GM23338 (cell line): ENCODE data around the gene MFF. TPM values are rescaled to one million over a fixed set of nuclear protein-coding genes. Genes with fewer than 3 reads are reported as not detected.

Source experiments
- ATAC-seq: fragments of 200-7000 bp; cut with Tn5 transposase; 3 replicates; pipeline ENCODE4 v1.9.1; 2020
- DNase-seq: peaks from one replicate; pipeline ENCODE4 v3.0.0-alpha.2; 2015; ENCODE audit warnings: low spot score
- H2AFZ ChIP-seq: fragments of 200-600 bp; sonication (generic); 2 replicates; pipeline ENCODE4 v1.8.0; 2016; ENCODE audit warnings: antibody characterized with exemption, mild to moderate bottlenecking, moderate library complexity
- H3F3A ChIP-seq: fragments of 200-600 bp; sonication (generic); replicated peaks from 2 replicates; pipeline ENCODE4 v1.8.0; 2017; ENCODE audit warnings: antibody characterized with exemption, mixed run types, low read depth
- H3K27ac ChIP-seq: fragments of 200-600 bp; sonication (generic); 2 replicates; pipeline ENCODE4 v1.6.1; 2016; ENCODE audit warnings: low read depth
- H3K27me3 ChIP-seq: fragments of 200-600 bp; sonication (generic); 2 replicates; pipeline ENCODE4 v1.8.0; 2016; ENCODE audit warnings: mild to moderate bottlenecking, mixed run types, moderate library complexity; ENCODE audit not compliant: insufficient read depth
- H3K36me3 ChIP-seq: fragments of 200-600 bp; sonication (generic); 2 replicates; pipeline ENCODE4 v1.8.0; 2016; ENCODE audit warnings: mild to moderate bottlenecking; ENCODE audit not compliant: insufficient read depth
- H3K4me1 ChIP-seq: fragments of 200-600 bp; sonication (generic); 2 replicates; pipeline ENCODE4 v1.8.0; 2016; ENCODE audit warnings: mild to moderate bottlenecking, moderate library complexity; ENCODE audit not compliant: insufficient read depth
- H3K4me2 ChIP-seq: fragments of 200-600 bp; sonication (generic); 2 replicates; pipeline ENCODE4 v1.7.1; 2017; ENCODE audit warnings: mixed run types
- H3K4me3 ChIP-seq: fragments of 200-600 bp; sonication (generic); 2 replicates; pipeline ENCODE4 v1.6.1; 2016; ENCODE audit warnings: mixed run types
- H3K79me2 ChIP-seq: fragments of 200-600 bp; sonication (generic); replicated peaks from 2 replicates; pipeline ENCODE4 v1.8.0; 2017; ENCODE audit warnings: mild to moderate bottlenecking; ENCODE audit not compliant: insufficient read depth
- H3K9me2 ChIP-seq: fragments of 200-600 bp; sonication (generic); 2 replicates; pipeline ENCODE4 v1.8.0; 2017; ENCODE audit not compliant: insufficient read depth
- H4K20me1 ChIP-seq: fragments of 200-600 bp; sonication (generic); replicated peaks from 2 replicates; pipeline ENCODE4 v1.8.0; 2017; ENCODE audit warnings: mild to moderate bottlenecking; ENCODE audit not compliant: insufficient read depth
- H3K27ac Mint-ChIP-seq: 2 replicates; pipeline ENCODE4 v1.8.0; 2020; ENCODE audit warnings: inconsistent platforms, mild to moderate bottlenecking, moderate library complexity, mixed read lengths
- H3K27me3 Mint-ChIP-seq: 3 replicates; pipeline ENCODE4 v1.8.0; 2022; ENCODE audit warnings: low read depth, mild to moderate bottlenecking, moderate library complexity, mixed read lengths, inconsistent platforms; ENCODE audit not compliant: insufficient read depth, poor library complexity
- H3K36me3 Mint-ChIP-seq: 3 replicates; pipeline ENCODE4 v1.8.0; 2021; ENCODE audit warnings: low read depth, mild to moderate bottlenecking, inconsistent platforms, moderate library complexity, mixed read lengths
- H3K4me1 Mint-ChIP-seq: 3 replicates; pipeline ENCODE4 v1.8.0; 2020; ENCODE audit warnings: mild to moderate bottlenecking, inconsistent platforms, mixed read lengths
- H3K4me3 Mint-ChIP-seq: 3 replicates; pipeline ENCODE4 v1.8.0; 2021; ENCODE audit warnings: moderate library complexity, mild to moderate bottlenecking, inconsistent platforms, mixed read lengths
- H3K9me3 Mint-ChIP-seq: 3 replicates; pipeline ENCODE4 v1.8.0; 2020; ENCODE audit warnings: moderate library complexity, mild to moderate bottlenecking, inconsistent platforms, mixed read lengths
- CREB1 ChIP-seq: fragments of 250-450 bp; sonication (Bioruptor Pico); IDR thresholded peaks from 2 replicates; pipeline ENCODE4 v1.5.0; 2020; ENCODE audit warnings: low read depth, mild to moderate bottlenecking, moderate library complexity
- CTCF ChIP-seq, 2 experiments: fragments of 200-600 bp in 1 of 2; sonication (generic) in 1 of 2; conservative IDR thresholded peaks; 2 replicates each; pipeline versions ENCODE4 v1.5.1 to v1.6.1; 2016 to 2017; ENCODE audit warnings: antibody characterized with exemption in 2 of 2, low read depth in 2 of 2, mild to moderate bottlenecking in 2 of 2, moderate library complexity in 1 of 2
- EZH2 ChIP-seq: fragments of 200-600 bp; sonication (generic); IDR thresholded peaks from one replicate; pipeline ENCODE4 v1.8.0; 2017; ENCODE audit warnings: antibody characterized with exemption, mild to moderate bottlenecking, low read depth; ENCODE audit not compliant: unreplicated experiment
- EZH2phosphoT487 ChIP-seq: fragments of 200-600 bp; sonication (generic); IDR thresholded peaks from one replicate; pipeline ENCODE4 v1.8.1; 2018; ENCODE audit warnings: antibody characterized with exemption; ENCODE audit not compliant: unreplicated experiment
- JUNB ChIP-seq: IDR thresholded peaks from one replicate; pipeline ENCODE4 v1.6.1; 2016; ENCODE audit warnings: antibody characterized with exemption; ENCODE audit not compliant: unreplicated experiment
- NANOG ChIP-seq: IDR thresholded peaks from 2 replicates; pipeline ENCODE4 v1.6.1; 2016; ENCODE audit warnings: antibody characterized with exemption, borderline replicate concordance
- POLR2AphosphoS5 ChIP-seq: IDR thresholded peaks from 2 replicates; pipeline ENCODE4 v1.6.1; 2016; ENCODE audit warnings: antibody characterized with exemption, low read depth
- REST ChIP-seq: IDR thresholded peaks from one replicate; pipeline ENCODE4 v1.6.1; 2018; ENCODE audit warnings: antibody characterized with exemption; ENCODE audit not compliant: unreplicated experiment
- STAT1 ChIP-seq: IDR thresholded peaks from one replicate; pipeline ENCODE4 v1.6.1; 2016; ENCODE audit warnings: antibody characterized with exemption; ENCODE audit not compliant: unreplicated experiment
- ZNF114 ChIP-seq: fragments of 250-450 bp; sonication (Bioruptor Pico); IDR thresholded peaks from 2 replicates; pipeline ENCODE4 v1.5.0; 2020; ENCODE audit warnings: mild to moderate bottlenecking, moderate library complexity
- ZNF331 ChIP-seq: fragments of 250-450 bp; sonication (Bioruptor Pico); IDR thresholded peaks from 2 replicates; pipeline ENCODE4 v1.5.0; 2020; ENCODE audit warnings: low read depth, mild to moderate bottlenecking, moderate library complexity
- polyA plus RNA-seq: library from polyadenylated mRNA; unstranded; fragments of >200 nt; fragmentation: Nextera tagmentation; extraction: Ambion mirVana; gene quantifications from 2 replicates; pipeline ENCODE4 v1.2.1, GENCODE V29; 2016
- total RNA-seq: library from RNA; depleted of rRNA; stranded (reverse); fragments of >200 nt; shearing (Covaris generic); gene quantifications from 2 replicates; pipeline ENCODE4 v1.2.3, GENCODE V29; 2014
- TF ChIP-seq, protein P1 (sequence below): fragments of 250-450 bp; sonication (Bioruptor Pico); IDR thresholded peaks from 2 replicates; pipeline ENCODE4 v1.5.0; 2020; ENCODE audit warnings: mild to moderate bottlenecking, moderate library complexity
- TF ChIP-seq, protein P2 (sequence below): IDR thresholded peaks from 2 replicates; pipeline ENCODE4 v1.6.1; 2016; ENCODE audit warnings: antibody characterized with exemption

Gene MFF
- total and polyA plus RNA-seq, 2 experiments from 2014 or later, result 112 to 161 TPM

DNA sequence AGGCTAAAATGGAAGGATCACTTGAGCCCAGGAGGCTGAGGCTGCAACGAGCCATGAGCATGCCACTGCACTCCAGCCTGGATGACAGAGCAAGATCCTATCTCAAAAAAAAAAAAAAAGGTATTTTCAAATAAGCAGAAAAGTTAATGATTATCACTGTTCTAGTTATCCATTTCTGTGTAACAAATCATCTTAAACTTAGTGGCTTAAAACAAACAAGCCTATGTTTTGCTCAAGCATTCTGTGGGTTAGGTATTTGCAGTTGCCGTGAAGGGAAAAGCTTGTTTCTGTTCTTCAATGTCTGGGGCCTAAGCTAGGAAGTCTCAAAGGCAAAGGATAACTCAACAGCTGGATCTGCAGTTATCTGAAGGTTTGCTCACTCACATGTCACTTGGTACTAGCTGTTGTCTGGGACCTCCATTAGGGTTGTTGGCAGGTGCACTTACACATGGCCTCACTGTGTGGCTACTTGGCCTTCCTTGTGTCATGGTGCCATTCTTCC lies 14.1 kb downstream of the MFF start:
- Mint-ChIP-seq H3K27ac (no peak overlapping the region), H3K36me3 (peaks cover 29% of the 10 kb centered on the region), H3K27me3 (no peaks in the 10 kb centered on the region), H3K9me3 (no peaks in the 10 kb centered on the region), H3K4me3 (no peak overlapping the region), H3K4me1 (no peaks in the 10 kb centered on the region)
- ATAC-seq, result no peak
- Histone ChIP-seq H2AFZ (no peak overlapping the region), H3K9me2 (no peaks in the 10 kb centered on the region), H3K4me2 (no peak overlapping the region), H3K4me1 (no peaks in the 10 kb centered on the region), H3K27ac (no peak overlapping the region), H3F3A (no peaks in the 10 kb centered on the region), H3K36me3 (peaks cover 8% of the 10 kb centered on the region; the same call in 1 of the 2 replicates), H4K20me1 (no peaks in the 10 kb centered on the region), H3K79me2 (no peaks in the 10 kb centered on the region), H3K4me3 (no peak overlapping the region), H3K27me3 (no peaks in the 10 kb centered on the region)
- no peak for DNase-seq
- TF ChIP-seq ZNF114 (CRISPR knock-in tag) (no peak), STAT1 (no peak), ZNF331 (CRISPR knock-in tag) (no peak), CREB1 (CRISPR knock-in tag) (no peak), CTCF (conservative IDR thresholded peaks at IDR 0.05; ENCODE audit: low read depth in 2 of 2) (no peak), JUNB (no peak), EZH2phosphoT487 (no peak), NANOG (no peak), EZH2 (no peak), POLR2AphosphoS5 (no peak), REST (no peak)
- TF ChIP-seq, protein P1, sequence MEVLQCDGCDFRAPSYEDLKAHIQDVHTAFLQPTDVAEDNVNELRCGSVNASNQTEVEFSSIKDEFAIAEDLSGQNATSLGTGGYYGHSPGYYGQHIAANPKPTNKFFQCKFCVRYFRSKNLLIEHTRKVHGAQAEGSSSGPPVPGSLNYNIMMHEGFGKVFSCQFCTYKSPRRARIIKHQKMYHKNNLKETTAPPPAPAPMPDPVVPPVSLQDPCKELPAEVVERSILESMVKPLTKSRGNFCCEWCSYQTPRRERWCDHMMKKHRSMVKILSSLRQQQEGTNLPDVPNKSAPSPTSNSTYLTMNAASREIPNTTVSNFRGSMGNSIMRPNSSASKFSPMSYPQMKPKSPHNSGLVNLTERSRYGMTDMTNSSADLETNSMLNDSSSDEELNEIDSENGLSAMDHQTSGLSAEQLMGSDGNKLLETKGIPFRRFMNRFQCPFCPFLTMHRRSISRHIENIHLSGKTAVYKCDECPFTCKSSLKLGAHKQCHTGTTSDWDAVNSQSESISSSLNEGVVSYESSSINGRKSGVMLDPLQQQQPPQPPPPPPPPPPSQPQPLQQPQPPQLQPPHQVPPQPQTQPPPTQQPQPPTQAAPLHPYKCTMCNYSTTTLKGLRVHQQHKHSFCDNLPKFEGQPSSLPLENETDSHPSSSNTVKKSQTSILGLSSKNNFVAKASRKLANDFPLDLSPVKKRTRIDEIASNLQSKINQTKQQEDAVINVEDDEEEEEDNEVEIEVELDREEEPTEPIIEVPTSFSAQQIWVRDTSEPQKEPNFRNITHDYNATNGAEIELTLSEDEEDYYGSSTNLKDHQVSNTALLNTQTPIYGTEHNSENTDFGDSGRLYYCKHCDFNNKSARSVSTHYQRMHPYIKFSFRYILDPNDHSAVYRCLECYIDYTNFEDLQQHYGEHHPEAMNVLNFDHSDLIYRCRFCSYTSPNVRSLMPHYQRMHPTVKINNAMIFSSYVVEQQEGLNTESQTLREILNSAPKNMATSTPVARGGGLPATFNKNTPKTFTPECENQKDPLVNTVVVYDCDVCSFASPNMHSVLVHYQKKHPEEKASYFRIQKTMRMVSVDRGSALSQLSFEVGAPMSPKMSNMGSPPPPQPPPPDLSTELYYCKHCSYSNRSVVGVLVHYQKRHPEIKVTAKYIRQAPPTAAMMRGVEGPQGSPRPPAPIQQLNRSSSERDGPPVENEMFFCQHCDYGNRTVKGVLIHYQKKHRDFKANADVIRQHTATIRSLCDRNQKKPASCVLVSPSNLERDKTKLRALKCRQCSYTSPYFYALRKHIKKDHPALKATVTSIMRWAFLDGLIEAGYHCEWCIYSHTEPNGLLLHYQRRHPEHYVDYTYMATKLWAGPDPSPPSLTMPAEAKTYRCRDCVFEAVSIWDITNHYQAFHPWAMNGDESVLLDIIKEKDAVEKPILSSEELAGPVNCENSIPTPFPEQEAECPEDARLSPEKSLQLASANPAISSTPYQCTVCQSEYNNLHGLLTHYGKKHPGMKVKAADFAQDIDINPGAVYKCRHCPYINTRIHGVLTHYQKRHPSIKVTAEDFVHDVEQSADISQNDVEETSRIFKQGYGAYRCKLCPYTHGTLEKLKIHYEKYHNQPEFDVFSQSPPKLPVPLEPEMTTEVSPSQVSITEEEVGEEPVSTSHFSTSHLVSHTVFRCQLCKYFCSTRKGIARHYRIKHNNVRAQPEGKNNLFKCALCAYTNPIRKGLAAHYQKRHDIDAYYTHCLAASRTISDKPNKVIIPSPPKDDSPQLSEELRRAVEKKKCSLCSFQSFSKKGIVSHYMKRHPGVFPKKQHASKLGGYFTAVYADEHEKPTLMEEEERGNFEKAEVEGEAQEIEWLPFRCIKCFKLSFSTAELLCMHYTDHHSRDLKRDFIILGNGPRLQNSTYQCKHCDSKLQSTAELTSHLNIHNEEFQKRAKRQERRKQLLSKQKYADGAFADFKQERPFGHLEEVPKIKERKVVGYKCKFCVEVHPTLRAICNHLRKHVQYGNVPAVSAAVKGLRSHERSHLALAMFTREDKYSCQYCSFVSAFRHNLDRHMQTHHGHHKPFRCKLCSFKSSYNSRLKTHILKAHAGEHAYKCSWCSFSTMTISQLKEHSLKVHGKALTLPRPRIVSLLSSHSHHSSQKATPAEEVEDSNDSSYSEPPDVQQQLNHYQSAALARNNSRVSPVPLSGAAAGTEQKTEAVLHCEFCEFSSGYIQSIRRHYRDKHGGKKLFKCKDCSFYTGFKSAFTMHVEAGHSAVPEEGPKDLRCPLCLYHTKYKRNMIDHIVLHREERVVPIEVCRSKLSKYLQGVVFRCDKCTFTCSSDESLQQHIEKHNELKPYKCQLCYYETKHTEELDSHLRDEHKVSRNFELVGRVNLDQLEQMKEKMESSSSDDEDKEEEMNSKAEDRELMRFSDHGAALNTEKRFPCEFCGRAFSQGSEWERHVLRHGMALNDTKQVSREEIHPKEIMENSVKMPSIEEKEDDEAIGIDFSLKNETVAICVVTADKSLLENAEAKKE (CRISPR knock-in tag), result no peak
- TF ChIP-seq, protein P2, sequence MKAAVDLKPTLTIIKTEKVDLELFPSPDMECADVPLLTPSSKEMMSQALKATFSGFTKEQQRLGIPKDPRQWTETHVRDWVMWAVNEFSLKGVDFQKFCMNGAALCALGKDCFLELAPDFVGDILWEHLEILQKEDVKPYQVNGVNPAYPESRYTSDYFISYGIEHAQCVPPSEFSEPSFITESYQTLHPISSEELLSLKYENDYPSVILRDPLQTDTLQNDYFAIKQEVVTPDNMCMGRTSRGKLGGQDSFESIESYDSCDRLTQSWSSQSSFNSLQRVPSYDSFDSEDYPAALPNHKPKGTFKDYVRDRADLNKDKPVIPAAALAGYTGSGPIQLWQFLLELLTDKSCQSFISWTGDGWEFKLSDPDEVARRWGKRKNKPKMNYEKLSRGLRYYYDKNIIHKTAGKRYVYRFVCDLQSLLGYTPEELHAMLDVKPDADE, result no peak
